NCI-H187 (cell line): ENCODE data around the gene LTC4S.
"Not testable (repeated sequence)": the region's sequence is repeated elsewhere in the genome, so short reads cannot be mapped to it uniquely, and the experiment has no call there.

Experiments
- DNase-seq, 2 experiments: peaks; one replicate each; lab custom pipeline; 2025; lab: John Stamatoyannopoulos, UW

The LTC4S gene

DNA sequence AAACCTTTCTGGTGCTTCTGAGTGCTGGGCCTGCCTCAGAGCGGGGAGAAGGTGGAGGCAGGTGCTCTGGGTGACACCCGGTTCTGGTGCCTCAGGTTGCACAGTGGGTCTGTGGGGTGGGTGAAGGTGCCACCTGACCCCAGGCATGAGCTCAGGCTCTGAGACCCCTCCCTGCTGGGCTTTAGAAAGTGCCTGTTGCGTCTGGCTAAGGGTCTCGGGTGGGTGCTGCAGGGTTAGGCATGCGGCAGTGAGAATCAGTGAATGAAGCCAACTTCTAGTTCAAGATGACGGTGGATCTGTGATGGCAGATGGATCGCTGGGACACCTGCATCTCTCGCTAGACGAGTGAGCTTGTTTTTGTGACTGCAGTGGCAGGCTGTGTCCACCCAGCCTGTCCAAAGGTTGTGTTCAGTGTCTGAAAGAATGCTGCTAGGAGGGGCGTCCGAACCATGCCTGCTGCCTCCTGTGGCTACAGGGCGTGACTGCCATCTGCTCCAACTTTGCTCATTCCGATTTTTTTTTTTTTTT is 31.9 kb downstream of the LTC4S start:
- DNase-seq: no peak

DNA sequence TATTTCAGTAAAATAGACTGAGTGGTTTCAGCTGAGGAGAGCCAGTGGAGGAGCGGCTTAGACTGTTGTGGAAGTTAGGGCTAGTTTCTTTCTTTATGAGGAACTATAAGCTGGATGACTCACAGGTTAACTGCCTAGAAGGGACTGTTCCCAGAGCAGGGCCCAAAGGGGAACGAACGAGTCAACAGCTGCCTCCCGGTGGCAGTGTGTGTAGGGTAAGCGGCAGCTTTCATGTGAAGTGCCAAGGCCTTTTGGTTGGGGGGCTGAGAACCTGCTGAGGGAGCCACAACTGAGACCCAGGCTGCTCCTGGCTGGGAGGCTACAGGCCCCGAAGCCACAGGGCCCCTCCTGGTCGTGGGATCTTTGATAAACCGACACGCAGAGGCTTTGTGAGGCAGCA is 33.9 kb downstream of the LTC4S start:
- DNase-seq: no peak

DNA sequence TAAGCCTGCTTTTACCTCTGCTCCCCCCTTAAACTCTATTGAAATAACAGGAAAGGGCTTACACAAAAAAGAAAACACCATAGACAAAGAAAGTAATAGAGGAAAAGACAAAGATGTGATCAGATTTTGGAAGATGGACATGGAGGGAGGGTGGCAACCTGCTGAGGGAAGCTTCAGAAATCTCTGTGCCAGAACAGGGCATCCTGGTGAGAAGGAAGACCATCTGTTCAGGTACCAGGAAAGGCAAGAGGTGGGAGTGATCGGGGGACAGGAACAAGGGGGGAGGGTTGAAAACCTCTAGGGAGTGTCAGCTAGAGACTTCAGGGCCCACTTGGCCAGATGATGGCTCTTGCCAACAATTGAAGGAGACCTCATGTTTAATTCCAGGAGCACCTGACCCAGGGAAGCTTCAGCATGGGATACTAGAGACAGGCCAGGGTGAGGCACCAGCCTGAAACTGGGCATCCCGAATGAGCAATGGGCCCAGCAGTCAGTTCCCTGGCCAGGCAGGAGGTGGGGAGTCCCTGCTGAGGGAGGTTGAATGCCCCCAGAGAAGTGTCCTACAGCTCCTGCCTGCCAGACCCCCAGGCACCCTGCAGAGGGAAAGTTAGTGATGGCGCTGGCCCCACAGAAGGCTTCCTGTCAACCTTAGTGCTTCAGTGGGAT is 35.1 kb downstream of the LTC4S start:
- DNase-seq: no peak

DNA sequence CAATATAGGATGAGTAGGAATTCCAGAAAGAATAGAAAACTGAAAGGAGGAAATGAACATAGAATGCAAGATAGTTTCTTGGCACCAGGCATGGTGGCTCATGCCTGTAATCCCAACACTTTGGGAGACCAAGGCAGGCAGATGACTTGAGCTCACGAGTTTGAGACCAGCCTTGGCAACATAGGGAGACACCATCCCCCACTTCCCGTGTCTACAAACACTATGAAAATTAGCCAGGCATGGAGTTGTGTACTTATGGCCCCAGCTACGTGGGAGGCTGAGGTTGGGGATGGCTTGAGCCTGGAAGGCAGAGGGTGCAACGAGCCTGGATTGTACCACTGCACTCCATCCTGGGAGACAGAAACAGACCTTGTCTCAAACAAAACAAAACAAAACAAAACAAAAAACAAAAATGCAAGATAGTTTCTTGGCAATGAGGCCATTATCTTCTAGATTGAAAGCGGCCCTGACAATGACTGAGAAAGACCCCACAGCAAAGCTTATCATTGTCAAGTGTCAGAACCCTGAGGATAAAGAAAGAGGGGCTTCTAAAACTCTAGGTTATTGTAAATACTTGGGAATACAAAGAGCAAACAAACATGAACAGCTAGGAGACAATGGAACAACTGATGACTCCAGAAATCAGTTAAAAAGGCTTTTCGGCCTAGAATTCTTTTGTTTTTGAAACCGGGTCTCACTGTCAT is 36.1 kb downstream of the LTC4S start:
- DNase-seq: no peak

DNA sequence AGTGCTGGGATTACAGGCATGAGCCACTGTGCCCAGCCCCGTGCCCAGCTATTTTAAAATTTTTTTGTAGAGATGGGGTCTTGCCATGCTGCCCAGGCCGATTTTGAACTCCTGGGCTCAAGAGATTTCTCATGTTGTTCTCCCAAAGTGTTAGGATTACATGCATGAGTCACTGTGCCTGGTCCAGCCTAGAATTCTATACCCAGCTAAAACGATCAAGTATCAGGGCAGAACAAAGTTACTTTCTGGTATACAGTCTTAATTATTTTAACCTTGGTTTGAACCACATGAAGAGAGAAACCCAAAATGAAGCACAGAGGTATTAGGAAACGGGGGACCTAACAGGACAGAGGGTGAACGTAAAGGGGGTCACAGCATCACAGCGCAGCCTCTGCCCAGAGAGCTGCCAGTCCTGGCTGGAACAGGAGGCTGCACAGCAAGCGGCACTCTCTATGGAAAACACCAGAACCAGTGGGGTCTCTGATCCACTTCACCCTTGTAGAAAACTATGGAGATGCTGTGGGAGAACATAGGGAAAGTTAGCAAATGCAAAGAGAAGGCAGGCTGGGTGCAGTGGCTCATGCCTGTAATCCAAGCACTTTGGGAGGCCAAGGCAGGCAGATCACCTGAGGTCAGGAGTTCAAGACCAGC is 37.2 kb downstream of the LTC4S start:
- no peak for DNase-seq

DNA sequence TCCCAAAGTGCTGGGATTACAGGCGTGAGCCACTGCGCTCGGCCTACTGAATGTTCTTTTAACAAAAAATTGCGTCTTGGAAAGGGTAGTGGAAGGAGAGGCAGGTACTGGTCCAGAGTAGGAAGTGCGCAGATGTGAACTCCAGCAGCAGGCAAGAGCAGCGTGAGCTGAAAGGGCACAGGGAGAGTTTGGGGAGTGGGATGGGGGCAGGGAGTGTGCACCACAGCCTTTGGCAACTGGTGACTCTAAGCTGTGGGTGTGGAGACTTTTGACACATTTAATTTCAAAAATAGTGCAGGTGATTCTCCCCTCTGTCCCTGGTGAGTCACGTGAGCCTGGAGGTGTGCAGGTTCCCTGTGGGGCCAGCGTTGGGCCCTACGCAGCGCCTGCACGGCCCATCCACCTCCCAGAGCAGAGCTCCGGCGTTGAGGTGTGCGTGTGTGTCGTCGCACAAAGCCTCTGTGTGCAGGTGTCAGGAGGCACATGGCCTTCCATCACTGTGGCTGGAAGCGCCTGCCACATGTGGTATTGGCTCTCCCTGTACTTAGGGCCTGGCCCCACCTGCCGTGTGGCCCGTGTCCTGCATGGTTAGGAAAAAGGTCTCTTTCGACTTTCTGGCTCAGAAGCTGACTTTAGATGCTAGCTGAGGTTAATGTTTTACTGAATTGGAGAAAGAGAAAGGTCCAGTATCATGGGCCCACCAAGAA is 38.4 kb downstream of the LTC4S start:
- DNase-seq: no peak

DNA sequence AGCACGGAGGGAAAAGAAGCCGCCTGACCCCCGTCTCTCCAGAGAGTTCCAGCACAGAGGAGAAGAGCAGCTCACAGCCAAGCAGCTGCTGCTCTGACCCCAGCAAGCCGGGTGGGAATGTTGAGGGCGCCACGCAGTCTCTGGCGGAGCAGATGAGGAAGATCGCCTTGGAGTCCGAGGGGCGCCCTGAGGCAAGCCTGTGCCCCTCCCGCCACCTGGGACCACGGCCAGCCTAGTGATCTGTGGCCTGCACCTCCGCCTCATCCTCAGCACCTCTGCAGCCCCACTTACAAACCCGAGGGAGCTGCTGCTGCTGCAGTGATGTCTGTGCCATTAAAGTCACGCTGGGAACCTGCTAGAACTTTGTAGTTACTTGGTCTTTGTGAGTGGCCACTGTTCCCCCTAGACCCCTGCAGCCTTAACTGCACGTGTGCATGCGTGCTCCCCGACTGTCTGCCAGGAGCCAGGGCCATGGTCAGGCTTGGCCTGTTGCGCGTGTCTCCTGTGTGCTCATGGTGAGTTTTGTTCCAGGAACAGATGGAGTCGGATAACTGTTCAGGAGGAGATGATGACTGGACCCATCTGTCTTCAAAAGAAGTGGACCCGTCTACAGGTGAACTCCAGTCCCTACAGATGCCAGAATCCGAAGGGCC is 39.4 kb downstream of the LTC4S start:
- no peak for DNase-seq

DNA sequence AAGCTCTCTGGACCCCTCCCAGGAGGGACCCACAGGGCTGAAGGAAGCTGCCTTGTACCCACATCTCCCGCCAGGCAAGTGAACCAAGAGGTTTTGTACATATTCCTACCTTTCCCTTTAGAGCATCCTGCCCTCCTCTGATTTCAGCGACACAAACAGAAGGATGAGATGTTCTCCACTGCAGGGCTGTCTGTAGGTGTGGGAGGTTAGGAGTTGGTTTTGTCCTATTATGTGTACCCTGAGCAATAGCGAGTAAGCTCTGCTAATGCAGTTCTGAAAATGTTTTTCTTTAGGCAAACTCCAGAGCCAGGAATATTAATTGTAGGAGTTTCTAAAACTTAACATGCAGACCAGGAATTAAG is 39.9 kb downstream of the LTC4S start:
- no peak for DNase-seq

DNA sequence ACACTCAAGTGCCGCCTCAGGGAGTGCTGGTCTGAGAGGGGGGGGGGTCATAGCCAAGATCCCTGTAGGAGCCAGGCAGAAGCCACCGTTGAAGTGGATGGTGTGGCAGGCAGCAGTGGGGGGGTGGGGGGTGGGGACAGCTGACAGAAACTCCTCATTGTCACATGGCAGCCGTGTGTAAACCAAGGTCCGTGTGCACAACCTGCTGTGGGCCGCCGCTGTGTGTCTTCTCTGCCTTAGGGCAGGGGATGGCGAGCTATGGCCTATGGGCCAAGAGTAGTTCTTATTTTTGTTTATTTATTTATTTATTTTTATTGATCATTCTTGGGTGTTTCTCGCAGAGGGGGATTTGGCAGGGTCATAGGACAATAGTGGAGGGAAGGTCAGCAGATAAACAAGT is 40.3 kb downstream of the LTC4S start:
- peak; percentile 19 to 48 for DNase-seq

DNA sequence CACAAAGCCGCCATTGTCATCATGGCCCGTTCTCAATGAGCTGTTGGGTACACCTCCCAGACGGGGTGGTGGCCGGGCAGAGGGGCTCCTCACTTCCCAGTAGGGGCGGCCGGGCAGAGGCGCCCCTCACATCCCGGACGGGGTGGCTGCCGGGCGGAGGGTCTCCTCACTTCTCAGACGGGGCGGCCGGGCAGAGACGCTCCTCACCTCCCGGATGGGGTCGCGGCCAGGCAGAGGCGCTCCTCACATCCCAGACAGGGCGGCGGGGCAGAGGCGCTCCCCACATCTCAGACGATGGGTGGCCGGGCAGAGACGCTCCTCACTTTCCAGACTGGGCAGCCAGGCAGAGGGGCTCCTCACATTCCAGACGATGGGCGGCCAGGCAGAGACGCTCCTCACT is 41.1 kb downstream of the LTC4S start:
- not testable (repeated sequence) for DNase-seq

DNA sequence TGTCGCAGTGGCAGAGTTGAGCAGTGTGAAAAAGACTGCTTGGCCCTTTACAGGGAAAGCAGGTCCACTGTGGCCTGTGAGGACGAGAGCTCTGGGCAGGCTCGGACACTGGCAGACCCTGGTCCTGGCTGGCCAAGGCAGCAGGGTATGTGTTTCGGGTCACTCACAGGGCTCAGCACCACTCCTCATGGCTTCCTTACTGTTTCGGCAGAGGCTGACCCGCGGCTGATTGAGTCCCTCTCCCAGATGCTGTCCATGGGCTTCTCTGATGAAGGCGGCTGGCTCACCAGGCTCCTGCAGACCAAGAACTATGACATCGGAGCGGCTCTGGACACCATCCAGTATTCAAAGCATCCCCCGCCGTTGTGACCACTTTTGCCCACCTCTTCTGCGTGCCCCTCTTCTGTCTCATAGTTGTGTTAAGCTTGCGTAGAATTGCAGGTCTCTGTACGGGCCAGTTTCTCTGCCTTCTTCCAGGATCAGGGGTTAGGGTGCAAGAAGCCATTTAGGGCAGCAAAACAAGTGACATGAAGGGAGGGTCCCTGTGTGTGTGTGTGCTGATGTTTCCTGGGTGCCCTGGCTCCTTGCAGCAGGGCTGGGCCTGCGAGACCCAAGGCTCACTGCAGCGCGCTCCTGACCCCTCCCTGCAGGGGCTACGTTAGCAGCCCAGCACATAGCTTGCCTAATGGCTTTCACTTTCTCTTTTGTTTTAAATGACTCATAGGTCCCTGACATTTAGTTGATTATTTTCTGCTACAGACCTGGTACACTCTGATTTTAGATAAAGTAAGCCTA is 42.6 kb downstream of the LTC4S start:
- DNase-seq: no peak

DNA sequence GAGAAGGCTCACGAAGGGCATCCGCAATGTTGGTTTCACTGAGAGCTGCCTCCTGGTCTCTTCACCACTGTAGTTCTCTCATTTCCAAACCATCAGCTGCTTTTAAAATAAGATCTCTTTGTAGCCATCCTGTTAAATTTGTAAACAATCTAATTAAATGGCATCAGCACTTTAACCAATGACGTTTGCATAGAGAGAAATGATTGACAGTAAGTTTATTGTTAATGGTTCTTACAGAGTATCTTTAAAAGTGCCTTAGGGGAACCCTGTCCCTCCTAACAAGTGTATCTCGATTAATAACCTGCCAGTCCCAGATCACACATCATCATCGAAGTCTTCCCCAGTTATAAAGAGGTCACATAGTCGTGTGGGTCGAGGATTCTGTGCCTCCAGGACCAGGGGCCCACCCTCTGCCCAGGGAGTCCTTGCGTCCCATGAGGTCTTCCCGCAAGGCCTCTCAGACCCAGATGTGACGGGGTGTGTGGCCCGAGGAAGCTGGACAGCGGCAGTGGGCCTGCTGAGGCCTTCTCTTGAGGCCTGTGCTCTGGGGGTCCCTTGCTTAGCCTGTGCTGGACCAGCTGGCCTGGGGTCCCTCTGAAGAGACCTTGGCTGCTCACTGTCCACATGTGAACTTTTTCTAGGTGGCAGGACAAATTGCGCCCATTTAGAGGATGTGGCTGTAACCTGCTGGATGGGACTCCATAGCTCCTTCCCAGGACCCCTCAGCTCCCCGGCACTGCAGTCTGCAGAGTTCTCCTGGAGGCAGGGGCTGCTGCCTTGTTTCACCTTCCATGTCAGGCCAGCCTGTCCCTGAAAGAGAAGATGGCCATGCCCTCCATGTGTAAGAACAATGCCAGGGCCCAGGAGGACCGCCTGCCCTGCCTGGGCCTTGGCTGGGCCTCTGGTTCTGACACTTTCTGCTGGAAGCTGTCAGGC is 43.6 kb downstream of the LTC4S start:
- no peak for DNase-seq

DNA sequence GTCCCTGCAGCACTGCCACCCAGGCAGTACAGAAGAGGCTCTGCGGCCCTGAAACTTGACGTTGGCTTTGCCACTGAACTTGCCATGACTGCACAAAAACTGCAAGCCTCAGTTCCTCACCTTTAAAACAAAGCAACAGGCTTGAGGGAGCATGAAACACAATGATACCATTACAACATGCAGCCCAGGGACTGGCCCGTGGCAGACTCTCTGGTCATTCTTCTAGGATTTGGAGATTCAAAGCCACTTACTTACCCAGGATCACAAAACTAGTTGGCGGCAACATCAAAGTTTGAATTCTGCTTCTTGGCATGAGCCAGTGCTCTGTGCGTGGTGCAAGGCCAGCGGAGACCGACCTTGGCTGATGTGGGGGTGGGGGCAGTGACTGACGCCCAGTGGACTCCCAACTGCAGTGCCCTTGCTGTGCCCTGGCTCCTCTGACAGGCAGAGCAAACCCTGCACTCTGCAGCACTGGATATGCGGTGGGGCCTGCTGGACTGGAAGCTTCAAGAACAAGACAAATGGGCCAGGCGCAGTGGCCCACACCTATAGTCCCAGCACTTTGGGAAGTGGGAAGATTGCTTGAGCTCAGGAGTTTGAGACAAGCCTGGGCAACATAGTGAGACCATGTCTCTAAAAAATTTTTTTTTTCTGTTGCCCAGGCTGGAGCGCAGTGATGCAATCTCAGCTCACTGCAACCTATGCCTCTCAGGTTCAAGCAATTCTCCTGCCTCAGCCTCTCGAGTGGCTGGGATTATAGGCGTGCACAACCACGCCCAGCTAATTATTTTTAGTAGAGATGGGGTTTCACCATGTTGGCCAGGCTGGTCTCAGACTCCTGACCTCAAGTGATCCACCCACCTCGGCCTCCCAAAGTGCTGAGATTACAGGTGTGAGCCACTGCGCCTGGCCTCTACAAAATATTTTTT is 45.8 kb downstream of the LTC4S start:
- DNase-seq: no peak

DNA sequence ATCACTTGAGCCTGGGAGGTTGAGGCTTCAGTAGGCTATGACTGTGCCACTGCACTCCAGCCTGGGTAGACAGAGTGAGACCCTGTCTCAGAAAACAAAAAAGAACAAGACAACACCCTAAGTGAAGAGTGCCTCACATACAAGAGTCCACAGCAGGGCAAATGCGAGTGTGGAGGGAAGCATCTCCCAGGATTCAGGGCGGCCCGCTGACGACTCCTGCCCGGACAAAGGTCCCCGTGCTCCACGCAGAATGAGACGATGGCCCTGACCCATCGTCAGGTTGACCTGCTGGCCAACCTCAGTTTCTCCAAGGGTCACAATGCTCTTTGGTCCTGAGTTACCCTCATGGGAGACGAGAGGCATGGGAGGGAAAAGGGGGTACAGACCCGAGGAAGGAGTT is 46.5 kb downstream of the LTC4S start:
- DNase-seq: no peak

DNA sequence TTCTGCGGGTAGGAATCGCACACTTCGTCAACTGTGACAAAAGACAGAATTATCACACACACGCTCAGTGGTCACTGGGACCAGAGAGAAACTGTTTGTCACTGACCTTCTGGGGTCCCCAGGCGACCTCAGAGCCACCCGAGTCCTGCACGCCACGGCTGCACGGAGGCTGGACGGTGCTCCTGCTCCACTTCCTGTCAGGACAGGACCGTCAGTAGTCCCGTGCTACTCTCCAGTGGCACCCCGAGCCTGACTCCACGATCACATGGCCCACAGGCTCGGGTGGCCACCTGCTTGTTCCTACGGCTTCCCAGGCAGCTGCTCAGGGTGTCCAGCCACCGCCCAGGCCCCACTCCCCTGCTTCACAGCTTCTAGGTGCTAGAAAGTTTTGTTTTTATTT is 47.0 kb downstream of the LTC4S start:
- no peak for DNase-seq

DNA sequence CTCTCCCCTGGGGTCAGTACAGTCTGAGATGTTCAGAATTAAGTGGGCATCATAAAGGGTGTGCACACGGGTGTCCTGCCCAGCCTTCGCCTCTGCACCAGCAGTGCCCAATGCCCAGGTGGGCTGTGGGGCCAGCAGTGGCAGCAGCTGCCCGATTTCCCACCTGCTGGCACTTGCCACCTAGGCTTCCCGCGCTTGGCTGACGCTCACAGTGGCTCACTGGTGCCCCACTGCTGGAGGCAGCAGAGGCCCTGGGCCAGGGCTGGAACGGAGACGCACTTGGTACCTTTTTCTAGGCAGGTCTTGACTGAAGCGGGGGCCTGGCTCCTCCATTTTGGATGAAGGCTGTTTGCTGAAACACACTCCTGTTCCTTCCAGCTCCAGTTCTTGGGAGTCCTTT is 47.8 kb downstream of the LTC4S start:
- DNase-seq: no peak
